HuH-7 (cell line): ENCODE measurements around the gene ZNF497.
"Not testable (repeated sequence)": the region's sequence is repeated elsewhere in the genome, so short reads cannot be mapped to it uniquely, and the experiment has no call there.

Experiments used
- DNase-seq: peaks from one replicate; pipeline ENCODE4 v3.0.0; 2011; ENCODE audit warnings: low spot score

Gene ZNF497

DNA sequence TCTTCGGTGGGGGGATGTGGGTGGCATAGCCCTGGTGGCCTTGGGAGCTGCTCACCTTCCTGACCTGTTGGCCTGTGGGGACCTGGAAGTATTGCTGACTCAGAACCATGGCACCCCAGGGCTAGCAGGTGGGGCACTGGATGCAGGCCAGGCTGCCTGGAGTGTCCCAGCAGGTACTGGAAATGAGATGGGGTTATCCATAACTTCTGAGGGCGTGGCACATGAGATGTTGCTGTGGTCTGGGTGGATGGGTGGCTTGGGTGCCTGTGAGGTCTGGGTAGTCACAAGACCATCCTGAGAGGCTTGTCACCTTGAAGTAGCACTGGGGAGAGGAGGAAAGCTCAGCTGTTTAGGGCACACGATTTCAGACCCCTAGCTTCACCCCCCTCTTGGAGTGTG, 32.3 kb upstream of the ZNF497 start:
- no peak for DNase-seq

DNA sequence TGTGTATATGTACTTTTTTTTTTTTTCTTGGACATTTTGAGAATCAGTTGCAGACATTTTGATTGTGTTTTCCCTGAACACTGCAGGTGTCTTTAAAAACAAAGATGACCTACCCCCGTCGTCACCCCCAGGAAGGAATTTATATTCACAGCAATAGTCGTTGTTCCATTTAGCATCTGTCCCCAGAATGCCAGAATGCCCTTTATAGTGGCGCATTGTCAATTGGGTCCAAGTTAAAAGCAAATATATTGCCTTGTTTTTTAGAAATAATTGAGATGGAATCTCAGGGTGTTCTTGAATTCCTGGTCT, 31.1 kb upstream of the ZNF497 start:
- no peak for DNase-seq

DNA sequence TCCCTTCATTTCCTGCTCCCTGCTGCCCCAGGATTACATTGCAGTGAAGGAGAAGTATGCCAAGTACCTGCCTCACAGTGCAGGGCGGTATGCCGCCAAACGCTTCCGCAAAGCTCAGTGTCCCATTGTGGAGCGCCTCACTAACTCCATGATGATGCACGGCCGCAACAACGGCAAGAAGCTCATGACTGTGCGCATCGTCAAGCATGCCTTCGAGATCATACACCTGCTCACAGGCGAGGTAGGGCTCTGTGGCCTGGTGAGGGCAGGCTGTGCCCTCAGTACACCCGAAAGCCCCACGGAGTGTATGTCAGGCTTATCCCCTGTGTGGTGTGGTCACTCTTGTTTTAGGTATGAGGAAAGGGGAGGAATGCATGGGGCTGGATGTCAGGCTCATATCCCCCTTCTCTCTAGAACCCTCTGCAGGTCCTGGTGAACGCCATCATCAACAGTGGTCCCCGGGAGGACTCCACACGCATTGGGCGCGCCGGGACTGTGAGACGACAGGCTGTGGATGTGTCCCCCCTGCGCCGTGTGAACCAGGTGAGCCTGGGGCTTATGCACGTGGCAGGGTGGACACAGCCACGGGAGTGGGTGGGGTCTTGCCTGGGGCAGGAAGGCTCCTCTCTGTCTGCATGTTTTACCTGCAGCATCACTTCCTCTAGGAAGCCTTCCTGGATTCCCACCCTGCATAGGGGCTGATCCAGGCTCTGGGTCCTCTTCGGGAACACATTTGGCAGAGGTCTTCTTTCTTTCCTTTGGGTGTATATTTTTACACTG, 30.6 kb upstream of the ZNF497 start:
- no peak for DNase-seq

DNA sequence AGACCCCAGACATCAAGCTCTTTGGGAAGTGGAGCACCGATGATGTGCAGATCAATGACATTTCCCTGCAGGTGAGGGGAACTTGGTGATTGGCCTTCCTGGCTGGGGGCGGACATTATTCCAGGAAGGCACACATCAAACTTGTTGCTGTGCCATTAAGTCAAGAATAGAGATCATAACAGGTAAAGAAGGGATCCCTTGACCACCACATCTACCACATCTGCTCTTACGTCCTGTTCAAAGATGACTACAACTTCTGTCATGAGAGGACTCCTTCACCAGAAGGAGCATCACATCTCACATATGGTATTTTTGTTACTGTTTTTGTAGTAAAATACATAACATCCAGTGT, 25.6 kb upstream of the ZNF497 start:
- no peak for DNase-seq

DNA sequence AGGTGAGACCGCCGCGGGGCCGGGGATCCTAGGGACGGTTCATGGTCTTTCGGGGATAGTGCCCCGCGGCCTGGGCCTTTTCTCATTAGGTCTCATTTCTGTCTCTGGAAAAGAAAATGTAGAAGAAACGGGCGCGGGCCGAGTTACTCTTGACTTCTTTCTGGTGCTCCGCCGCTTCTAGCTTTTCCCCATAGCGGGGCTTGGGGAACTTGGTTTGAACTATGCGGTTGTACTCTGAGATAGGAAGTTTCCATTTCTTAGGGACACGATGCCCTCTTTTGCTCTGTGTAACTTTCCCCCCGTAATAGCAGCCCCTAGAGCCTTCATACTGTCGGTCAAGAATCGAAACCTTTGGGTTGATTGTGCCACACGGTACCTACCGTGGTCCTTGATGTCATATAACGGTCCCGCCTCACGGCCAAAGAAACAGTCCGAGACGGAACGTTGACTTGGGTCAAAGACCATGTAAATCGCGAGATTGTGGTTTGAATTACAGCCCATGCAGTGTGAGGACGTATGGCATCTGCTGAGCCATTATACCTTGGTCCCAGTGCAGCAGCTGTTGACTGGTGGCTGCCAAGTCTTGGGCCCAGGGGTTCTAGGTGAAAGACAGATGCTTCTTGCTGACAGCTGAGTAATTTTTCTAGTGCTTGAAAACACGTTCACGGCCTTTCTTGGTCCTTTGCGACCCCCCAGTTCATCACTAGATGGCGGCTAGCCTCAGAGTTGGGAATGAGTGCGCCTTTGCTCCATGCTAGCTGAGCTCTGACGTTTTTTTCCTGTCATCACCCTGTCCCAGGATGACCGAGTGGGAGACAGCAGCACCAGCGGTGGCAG, 25.0 kb upstream of the ZNF497 start:
- DNase-seq: no peak

DNA sequence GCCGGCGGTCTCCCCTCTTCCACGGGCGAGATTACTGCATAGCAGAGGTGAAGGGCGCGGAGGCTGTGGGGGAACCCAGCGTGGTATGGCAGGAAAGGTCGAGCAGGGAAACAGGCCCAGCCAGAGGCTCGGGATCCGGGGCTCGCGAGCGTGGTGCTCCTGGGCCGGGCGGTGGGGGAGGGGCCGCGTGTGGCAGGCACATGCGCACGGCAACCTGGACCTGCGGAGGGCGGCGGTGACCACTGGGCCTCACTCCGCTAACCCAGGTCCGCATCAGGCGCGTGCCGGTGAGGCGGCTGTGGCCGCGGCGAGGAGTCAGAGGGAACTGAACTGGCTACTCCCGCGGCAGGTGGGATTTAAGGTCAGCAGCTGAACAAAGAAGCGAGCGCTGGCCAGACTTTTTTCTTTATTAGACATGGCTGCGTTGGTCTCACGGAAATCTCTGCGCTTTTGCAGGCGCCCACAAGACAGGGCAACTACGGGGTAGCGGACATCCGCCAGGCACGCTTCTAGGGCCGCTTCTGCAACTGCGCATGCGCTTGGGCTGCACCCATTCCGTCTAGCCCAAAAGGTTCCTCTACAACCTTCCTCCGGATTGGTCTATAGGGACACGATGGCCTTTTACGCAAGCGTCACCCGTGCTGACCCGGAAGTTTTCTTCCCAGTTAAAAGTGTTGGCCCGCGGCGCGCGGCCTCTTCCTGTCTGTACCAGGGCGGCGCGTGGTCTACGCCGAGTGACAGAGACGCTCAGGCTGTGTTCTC, 24.2 kb upstream of the ZNF497 start, which contains the start of gene RPS5:
Gene RPS5, plus strand, starts transcription at position 694 of the 762 bp plus-strand sequence. CDS start 869 bp downstream, outside the sequence.
- peak; percentile 99 for DNase-seq

DNA sequence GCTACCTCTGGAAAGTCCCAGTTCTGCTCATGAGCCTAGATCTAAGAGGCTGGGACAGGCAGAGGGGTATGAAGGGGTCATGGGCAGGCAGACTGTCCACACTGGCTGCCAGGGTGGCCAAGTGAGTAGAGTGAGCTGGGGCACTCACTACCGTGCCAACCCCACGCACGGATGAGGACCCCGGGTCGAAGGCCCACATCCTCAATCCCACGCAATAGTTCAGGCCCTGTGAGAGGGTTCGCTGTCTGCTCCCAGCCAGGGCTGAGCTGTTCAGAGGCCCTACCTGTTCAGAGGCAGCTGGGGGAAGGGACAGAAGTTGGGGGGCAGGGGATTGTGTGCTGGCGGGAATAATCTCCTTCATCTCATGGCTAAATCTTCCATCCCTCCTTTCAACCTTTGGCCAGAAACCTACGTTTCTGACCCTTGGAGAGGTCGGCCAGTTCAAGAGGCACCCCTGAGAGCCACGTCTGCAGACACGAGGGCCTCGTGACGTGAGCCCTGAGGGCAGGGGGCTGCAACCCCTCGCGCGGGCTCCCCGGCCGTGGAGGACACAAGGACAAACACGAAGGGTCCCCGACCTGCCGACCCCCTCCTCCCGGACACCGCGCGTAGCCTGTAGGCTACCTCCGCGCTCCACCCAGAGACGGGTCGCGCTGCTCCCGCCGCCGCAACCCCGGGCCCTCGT, 23.5 kb upstream of the ZNF497 start:
- DNase-seq: no peak

DNA sequence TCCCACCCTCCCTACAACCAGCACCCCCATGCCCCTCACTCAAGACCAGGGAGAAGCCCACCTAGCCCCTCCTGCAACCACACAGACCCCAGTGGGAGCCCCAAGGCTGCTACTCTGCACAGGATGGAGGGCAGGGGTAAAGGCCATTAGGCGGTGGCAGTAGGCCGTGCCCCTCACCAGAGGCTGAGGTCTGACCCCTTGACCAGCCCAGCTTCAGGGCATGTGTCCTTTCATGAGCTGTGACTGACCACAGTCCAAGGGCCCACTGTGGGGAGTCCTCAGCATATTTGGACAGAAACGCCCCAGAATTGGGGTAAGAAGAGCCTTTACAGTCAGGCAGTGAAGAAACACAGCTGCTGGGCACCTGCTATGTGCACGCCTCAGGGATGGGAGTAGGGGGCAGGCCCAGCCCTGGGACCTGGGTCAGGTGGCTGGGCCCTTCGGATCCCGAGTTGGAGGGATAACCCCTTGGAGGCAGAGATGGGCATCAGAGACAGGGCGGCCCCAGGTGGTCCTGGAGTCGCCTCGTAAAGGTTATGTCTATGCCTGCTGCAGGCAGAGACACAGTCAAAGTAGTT, 22.9 kb upstream of the ZNF497 start:
- DNase-seq: no peak

DNA sequence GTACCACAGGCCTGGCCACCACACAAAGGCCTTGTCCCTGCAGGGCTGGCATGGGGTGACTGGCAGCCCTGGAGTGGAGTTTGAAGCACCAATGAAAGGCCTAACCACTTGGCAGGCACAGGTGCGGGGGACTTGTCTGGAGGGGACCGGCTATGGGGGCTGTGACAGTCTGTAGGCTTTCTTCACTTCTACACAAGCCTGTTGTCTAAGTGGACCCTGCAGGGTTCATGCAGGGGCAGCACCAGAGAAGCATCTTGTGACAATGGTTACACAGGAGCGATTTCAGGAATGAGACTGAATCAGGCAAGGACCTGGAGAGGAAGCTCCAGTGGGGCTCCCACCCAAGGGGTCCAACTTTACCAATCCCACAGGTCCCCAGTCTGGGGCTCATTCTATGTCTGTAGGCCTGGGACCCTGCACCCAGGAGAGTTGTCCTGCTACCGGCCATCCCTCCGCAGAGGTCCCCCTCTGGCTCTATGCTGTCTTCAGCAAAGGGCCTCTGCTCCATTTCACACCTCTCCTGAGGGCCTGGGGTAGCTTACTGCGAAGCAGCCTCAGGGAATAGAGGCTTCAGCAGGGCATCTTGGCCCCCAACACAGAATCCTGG, 20.5 kb upstream of the ZNF497 start:
- no peak for DNase-seq

DNA sequence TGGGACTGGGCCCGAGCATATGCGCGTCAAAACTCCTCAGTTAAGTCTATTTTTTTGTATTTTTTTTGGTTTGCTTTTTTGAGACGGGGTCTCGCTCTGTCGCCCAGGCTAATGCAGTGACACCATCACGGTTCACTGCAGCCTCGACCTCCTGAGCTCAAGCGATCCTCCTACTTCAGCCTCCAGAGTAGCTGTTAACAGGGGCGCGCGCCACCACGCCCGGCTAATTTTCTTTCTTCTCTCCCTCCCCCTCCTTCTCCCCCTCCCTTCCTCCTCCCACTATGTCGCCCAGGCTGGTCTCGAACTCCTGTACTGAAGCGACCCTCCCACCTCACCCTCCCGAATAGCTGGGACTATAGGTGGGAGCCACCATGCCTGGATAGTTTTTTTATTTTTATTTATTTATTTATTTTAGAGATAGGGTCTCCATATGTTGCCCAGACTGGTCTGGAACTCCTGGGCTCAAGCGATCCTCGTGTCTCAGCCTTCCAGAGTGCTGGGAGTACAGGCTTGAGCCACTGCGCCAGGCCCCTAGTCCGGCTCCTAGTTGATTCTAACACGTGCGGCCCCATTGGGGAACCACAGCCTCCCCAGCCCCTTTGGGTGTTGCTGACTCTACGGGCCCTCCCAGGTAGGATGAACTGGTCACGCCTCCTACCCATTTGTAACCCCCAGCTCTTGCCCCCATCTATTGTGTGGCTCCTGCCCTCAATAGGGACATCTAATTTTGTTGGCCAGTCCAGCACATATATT, 19.1 kb upstream of the ZNF497 start:
- DNase-seq: no peak

DNA sequence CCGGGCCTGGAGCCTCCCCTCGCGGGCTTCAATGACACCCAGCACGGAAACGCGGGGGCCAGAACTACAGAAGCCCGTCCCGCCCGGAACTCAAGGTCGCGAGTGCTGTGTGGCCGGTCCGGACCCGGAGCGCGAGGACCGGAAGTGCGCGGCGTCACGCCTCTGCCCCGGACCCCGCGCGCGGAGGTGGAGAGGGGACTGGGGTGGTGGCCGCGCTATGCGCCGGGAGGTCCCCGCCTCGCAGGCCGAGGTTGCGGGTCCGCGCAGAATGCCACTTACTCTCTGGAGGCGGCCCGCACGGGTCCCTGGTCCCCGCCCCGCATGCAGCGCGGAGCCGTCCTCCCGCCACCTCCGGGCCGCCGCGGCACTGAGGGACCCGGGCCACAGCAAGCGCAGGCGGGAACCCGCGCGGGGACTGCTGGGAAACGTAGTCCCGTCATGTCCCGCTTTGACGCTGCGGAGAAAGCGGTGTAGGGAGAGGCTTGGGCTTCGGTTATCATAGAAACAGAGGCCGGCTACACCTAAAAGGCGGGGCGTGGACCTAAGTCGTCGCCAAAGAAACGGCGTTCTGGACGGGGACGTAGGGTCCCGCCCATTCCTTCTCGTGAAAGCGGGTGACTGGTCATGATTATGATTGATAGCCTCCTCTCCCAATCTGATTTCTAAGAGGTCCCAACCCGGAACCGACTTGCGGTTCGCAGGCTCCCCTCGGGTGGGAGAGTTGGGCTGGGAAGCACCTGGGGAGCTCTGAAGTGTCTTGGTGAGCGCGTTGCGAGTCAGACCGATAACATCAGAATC, 18.3 kb upstream of the ZNF497 start, which contains the start of gene ZNF837:
Gene ZNF837, minus strand, starts transcription at position 369 of the 798 bp plus-strand sequence. CDS start 11,698 bp downstream, outside the sequence.
- peak; percentile 97 for DNase-seq

DNA sequence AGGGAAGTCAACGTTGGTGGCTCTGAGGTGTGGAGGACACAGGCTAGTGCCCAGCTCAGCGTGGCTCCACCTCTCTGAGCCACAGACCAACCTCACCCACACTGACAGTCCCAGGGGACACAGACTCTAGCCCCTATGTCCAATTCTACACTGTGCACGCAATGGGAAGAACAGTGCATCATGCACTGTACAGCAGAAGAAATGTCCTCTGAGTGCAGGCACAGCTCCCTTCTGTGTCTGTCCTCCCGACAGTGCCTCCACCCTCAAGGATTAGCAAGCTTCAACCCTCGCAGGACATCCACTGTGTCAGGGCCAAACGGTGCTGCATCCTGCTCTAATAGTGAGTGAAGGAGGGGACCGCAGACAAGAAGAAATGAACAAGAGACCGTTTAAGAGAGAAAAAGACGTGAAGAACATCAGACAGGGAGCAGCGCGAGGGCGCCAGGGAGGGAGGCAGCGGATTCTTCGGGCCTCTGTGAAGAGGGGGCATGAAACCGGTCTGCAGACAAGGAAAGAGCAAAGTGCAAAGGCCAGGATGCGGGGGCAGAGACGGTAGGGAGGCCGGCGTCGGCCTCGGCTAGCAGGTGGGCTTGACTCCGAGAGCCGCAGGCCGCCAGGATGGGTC, 17.6 kb upstream of the ZNF497 start:
- DNase-seq: no peak

DNA sequence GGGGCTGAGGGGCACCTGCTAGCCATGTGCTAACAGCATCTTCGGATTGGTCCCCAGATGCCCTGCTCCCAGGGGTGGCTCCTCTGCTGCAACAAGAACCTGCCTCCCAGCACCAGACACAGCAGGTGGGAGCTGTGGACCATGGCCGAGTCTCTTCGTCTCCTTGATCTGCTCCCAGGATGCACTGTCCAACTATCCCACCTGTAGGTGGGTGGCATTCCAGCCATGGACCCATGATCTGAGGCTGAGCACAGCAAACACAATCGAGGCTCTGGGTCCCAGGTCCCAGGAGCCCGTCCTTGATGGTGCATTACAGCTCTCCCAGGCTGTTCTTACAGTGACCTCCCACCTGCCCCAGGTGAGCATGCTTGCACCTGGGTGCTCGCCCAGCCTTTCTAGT, 16.7 kb upstream of the ZNF497 start:
- DNase-seq: no peak

DNA sequence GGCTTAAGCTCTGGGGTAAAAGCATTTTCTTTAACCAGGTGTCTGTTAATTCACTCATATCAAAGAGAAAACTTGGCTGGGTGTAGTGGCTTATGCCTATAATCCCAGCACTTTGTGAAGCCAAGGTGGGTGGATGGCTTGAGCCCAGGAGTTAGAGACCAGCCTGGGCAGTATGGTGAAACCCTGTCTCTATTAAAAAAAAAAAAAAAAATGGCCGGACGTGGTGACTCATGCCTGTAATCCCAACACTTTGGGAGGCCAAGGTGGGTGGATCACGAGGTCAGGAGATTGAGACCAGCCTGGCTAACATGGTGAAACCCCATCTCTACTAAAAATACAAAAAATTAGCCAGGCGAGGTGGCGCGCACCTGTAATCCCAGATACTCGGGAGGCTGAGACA, 14.2 kb upstream of the ZNF497 start:
- not testable (repeated sequence) for DNase-seq

DNA sequence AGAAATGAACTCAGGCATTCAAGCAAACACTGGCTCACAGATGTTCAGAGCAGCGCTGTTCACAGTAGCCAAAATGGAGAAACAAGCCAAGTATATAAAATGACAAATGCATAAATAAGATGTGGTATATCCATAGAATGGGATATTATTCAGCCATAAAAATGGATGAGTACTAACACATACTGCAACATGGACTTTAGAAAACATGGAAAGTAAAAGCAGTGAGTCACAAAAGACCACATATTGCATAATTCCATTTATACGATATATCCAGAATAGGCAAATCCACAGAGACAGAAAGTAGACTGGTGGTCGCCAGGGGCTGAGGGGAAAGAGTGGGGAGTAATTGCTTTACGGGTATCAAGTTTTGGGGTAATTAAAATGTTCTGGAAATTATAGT, 11.6 kb upstream of the ZNF497 start:
- DNase-seq: no peak

DNA sequence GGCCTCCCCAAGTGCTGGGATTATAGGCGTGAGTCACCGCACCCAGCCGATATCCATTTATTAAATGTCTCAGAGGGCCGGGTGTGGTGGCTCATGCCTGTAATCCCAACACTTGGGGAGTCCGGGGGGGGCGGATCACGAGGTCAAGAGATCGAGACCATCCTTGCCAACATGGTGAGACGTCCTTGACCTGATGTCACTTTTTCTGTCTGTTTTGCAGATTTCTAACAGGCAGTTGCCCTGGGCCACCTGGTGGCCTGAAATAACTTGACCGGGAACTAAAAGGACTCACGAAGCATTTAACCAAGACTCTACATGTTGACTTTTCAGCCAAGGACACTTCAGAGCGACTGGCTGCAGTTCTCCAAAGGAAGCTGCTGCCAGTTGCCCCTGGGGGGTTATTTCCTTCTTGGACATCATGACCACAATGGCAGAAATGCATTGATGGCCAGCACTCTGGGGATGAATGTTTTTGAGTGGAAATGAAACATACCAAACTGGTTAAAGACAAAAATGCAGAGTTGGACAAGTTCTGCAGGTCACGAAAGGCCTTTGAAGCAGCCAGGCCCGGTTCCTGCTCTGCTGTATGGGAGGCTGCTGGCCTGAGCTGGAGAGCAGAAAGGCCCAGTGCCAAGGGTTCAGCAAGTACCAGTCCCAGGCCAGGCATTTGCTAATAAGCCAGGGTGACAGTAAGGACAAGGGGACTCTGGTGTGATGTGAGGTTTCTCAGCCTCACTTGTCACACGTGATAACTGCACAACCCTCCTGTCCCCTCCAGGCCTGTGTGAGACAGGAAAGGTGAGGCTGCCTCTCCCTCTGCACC, 10.0 kb upstream of the ZNF497 start:
- DNase-seq: no peak

DNA sequence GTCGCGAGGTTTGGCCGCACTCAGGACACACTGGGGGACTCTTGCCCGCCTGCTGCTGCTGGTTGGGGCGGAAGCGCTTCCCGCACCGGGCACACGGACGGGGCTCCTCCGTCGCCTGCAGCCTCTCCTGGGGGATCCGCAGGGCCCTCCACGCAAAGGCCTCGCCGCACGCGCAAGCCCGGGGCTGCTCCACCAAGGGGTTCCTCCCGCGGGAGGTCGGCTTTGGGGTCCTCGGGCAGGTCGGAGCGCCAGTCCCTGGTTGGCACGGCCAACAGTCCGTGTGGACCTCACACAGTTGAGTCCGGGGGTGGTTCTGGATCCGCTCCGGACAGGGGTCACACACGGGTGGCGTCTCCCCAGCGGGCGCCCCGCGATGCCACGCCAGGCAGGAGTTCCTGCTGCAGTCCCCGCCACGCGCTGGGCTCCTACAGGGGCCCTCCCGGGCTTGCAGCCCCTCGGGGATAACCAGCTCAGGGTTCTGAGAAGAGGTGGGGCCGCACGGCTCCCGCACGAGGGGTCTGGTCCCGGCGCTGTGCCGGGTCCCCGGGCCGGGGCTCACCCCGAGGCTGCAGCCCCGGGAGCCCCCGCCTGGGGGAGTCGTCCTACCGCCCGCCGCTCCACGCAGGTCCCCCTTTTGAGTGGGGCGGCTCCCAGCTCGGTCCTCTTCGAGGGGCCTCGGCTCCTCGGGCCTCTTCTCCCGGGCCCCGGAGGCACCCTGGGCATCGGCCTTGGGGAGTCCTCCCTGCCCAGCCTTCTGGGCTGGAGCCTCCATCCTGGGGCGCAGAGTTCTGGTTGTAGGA, 6.2 kb upstream of the ZNF497 start:
- no peak for DNase-seq
